Adrenal gland (tissue), 12 donors: Measurements from ENCODE around the gene B9D2. TPM values are rescaled to one million over a fixed set of nuclear protein-coding genes. Genes with fewer than 3 reads are reported as not detected.

Experiments
- DNase-seq, 7 donors: peaks; one replicate each; pipeline ENCODE4 v3.0.0-alpha.2; 2019 to 2020
- H3K27ac ChIP-seq, 5 donors: fragments of 200-600 bp; sonication (generic) in 4 of 5; 1 replicate in 3 of 5; 2 replicates in 2 of 5; pipeline versions ENCODE4 v1.5.1 to v1.8.0; 2016 to 2020; ENCODE audit warnings: mild to moderate bottlenecking in 1 of 5
- H3K27me3 ChIP-seq: fragments of 200-600 bp; 2 replicates; pipeline ENCODE4 v1.8.0; 2021
- H3K36me3 ChIP-seq, 2 donors: fragments of 200-600 bp; replicated peaks in 1 of 2; 1 replicate in 1 of 2; 2 replicates in 1 of 2; pipeline versions ENCODE4 v1.5.1 to v1.8.0; 2018 to 2022
- H3K4me1 ChIP-seq, 2 donors: fragments of 200-600 bp; replicated peaks in 1 of 2; 1 replicate in 1 of 2; 2 replicates in 1 of 2; pipeline versions ENCODE4 v1.5.1 to v1.8.0; 2018 to 2021
- H3K4me3 ChIP-seq, 4 donors: fragments of 200-600 bp; sonication (generic) in 3 of 4; one replicate each; pipeline ENCODE4 v1.5.1; 2016 to 2018
- H3K9me3 ChIP-seq, 3 donors: fragments of 200-600 bp; sonication (generic) in 1 of 3; replicated peaks in 1 of 3; 1 replicate in 2 of 3; 2 replicates in 1 of 3; pipeline versions ENCODE4 v1.5.1 to v1.8.0; 2016 to 2021
- CTCF ChIP-seq, 6 experiments: fragments of 450-650 bp in 4 of 6; fragments of 200-600 bp in 2 of 6; sonication (generic) in 1 of 6; IDR thresholded peaks; 1 replicate in 5 of 6; 2 replicates in 1 of 6; pipeline versions ENCODE4 v1.5.1 to v1.8.0; 2016 to 2021; ENCODE audit warnings: antibody characterized with exemption in 6 of 6, mild to moderate bottlenecking in 2 of 6, moderate library complexity in 1 of 6
- POLR2A ChIP-seq, 2 donors: fragments of 450-650 bp; IDR thresholded peaks; one replicate each; pipeline ENCODE4 v1.6.1; 2017; ENCODE audit warnings: antibody characterized with exemption in 2 of 2, mild to moderate bottlenecking in 2 of 2, moderate library complexity in 1 of 2
- WGBS, 4 donors: extraction: QIAGEN DNeasy Blood & Tissue Kit in 2 of 4; methylation state at CpG; one replicate each; pipeline versions ENCODE4 v1.1.5 to v1.1.7; 2013 to 2017; 5-methylcytosine and 5-hydroxymethylcytosine counted together
- intact Hi-C, 2 donors: fragments of 100-400 bp; cut with DNase I; formaldehyde crosslinking; loops; one replicate each; pipeline versions ENCODE4 v1.14.1 to v1.15.0; 2022 to 2023
- polyA plus RNA-seq, 3 donors: library from polyadenylated mRNA; stranded (reverse); fragments of 200-250 nt in 2 of 3; fragments of 350-450 nt in 1 of 3; fragmentation: Illumina TruSeq in 1 of 3; extraction: RNeasy Lipid Tissue Mini Kit (QIAGEN cat#74804) in 1 of 3; gene quantifications; one replicate each; pipeline ENCODE4 v1.2.3, GENCODE V29; 2013 to 2014
- total RNA-seq, 9 donors: library from RNA; depleted of rRNA in 4 of 9; stranded (reverse); fragments of >200 nt in 4 of 9; fragments of 120-200 nt in 1 of 9; fragmentation: NEBNext Ultra II Directional in 1 of 9; extraction: Animal tissue kit (Norgen Biotek cat#: 25700) in 1 of 9; gene quantifications; one replicate each; pipeline versions ENCODE4 v1.1.0 to v1.2.4, GENCODE V29; 2013 to 2023
- donor health status: healthy with polysubstance abuse.
- donor health status: Bipolar disorder and iron deficiency.
- donor health status: DM: yes; HTN: yes; CAD: no.
- donor health status: DM: no; HTN: no; CAD: no.
- donor health status: DM: no; HTN: no; CAD: no.
- donor health status: DM: yes; HTN: yes; CAD: no.

The B9D2 gene
- total and polyA plus RNA-seq, 12 donors: 2.7 to 16.8 (median 10.8) TPM

DNA sequence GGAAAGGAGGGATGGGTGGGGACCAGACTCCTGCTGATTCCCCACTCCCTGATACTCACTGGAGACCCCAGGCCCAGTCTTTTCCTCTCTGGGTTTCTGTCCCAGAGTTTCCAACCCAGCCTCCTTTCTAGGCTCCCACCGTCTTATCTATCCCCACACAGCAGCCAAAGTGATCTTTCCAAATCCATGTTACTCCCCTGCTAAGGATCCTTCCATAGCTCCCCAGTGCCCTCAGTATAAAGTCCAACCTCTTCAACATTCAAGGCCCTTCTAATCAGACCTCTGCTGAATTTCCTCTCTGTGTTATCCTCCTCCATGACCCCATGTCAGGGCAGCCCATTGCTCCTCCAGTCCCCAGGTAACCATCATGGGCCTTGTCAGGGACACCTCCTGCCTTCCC lies 8.9 kb downstream of the B9D2 start:
- peaks cover 17 to 29% of the 10 kb centered on the region in 2 donors for H3K4me1 ChIP-seq
- intact Hi-C loops: no loop called here
- no peak overlapping the region for H3K27ac ChIP-seq
- WGBS, 4 donors: 79 to 100% (median 96%) methylated on average over 1 of the region's 1 CpG
- no peaks in the 10 kb centered on the region for H3K36me3 ChIP-seq
- no peaks in the 10 kb centered on the region for H3K9me3 ChIP-seq
- H3K4me3 ChIP-seq: no peak overlapping the region
- TF ChIP-seq CTCF (IDR thresholded peaks at IDR 0.05): no peak
- no peak for TF ChIP-seq POLR2A (IDR thresholded peaks at IDR 0.05)
- no peaks in the 10 kb centered on the region for H3K27me3 ChIP-seq
- DNase-seq: no peak

DNA sequence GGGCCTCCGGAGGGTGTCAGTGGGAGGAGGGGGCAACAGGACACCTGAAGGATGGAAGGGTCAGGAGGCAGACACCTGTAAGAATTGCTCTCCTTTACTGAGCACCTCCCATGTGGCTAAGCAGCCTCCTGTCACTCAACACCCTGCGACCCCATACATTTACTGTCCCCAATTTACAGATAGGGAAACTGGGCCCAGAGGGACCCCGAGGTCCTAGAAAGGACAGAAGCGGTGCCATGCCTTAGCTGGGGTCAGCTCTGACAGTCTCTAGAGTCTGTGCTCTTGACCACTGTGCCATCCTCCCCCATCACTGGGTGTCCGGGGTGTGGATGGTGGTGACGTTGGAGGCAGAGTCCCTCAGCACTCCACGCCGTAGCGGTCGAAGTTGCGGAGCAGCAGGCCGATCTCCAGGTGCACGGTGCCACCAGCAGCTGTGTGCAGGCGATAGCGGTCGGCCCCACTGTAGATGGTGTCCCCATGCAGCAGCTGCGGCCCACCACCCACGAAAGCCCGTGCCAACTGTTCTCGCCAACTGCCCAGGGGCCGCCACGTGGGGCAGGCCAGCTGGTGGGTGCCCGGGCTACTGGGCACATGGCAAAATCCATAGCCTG lies 9.5 kb downstream of the B9D2 start:
- peak overlapping the region in 1 of 4 donors; percentile 74 for H3K4me3 ChIP-seq
- peaks cover 17 to 29% of the 10 kb centered on the region in 2 donors for H3K4me1 ChIP-seq
- no peaks in the 10 kb centered on the region for H3K9me3 ChIP-seq
- H3K27me3 ChIP-seq: no peaks in the 10 kb centered on the region
- no peaks in the 10 kb centered on the region for H3K36me3 ChIP-seq
- DNase-seq: peak in 2 of 7 donors; percentile 18 to 47
- WGBS, 4 donors: 86 to 93% (median 91%) methylated on average over 11 to 23 of the region's 23 CpGs
- TF ChIP-seq CTCF (IDR thresholded peaks at IDR 0.05) (peak in 1 of 6 experiments; percentile 18), POLR2A (IDR thresholded peaks at IDR 0.05) (no peak)
- intact Hi-C loops: no loop called here
- peak overlapping the region in 1 of 5 donors; percentile 26 for H3K27ac ChIP-seq

DNA sequence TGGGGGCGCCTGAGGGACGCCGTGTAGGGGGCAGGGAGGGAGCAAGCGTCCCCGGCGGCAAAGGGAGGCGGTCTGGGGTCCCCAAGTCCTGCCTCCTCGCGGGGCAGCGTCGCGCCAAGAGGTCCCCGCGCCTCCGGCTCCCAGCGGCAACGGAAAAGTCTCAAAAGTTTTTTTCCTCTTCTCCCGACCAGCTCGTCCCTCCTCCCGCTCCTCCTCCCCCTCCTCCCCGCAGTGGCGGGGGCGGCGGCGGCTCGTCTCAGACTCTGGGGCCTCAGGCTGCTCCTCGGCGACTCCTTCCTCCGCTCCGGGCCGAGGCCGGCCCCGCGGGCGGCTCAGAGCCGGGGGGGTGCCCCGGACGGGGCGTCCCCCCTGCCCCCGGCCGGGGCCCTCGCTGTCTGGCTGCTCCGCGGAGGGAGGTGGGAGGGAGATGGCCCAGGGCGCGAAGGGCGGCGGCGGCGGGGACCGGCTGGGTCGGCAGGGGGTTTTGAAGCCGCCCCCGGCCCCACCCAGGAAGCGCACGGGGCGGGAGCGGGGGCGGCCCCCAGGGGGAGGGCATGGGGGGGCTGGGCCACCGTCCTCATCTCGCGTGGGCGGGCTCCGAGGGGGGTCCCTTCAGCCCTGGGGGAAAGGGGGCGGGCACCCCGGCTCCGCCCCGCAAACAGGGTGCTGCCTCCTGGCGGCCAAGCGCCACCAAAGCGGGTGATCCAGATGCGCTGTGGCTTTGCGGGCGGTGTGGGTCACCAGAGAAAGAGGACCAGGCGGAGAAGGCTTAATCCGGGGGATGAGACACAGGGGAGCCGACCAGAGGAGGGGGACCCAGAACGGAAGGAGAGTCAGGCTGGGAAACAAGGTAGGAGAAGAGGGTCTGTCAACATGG lies 10.2 kb downstream of the B9D2 start, which contains the start of gene TGFB1:
TGFB1 (minus strand) TSS at position 457 of the 877 bp plus-strand sequence. CDS start 878 bp downstream, outside the sequence.
- no peaks in the 10 kb centered on the region for H3K27me3 ChIP-seq
- intact Hi-C loops: no loop called here
- H3K27ac ChIP-seq: peak within 1 kb of the TSS in 4 of 5 donors; percentile 57 to 82 (median 72)
- DNase-seq: peak; percentile 82 to 91 (median 89)
- peaks cover 17 to 29% of the 10 kb centered on the region in 2 donors for H3K4me1 ChIP-seq
- H3K9me3 ChIP-seq: no peaks in the 10 kb centered on the region
- 1% methylated on average over 10 to 70 of the region's 78 CpGs for WGBS, 4 donors
- peak; percentile 26 to 45 for TF ChIP-seq POLR2A (IDR thresholded peaks at IDR 0.05)
- peak; percentile 58 to 87 (median 77) for TF ChIP-seq CTCF (IDR thresholded peaks at IDR 0.05)
- H3K36me3 ChIP-seq: no peaks in the 10 kb centered on the region
- peak within 1 kb of the TSS; percentile 13 to 74 (median 54) for H3K4me3 ChIP-seq
